ENCODE measurements around the gene PLAAT4. TPM values are rescaled to one million over a fixed set of nuclear protein-coding genes. Genes with fewer than 3 reads are reported as not detected.
"Not testable (repeated sequence)": the region's sequence is repeated elsewhere in the genome, so short reads cannot be mapped to it uniquely, and the experiment has no call there.

Gene PLAAT4
- total RNA-seq, 1 donor from 2014 or later, result 36.1 TPM

DNA sequence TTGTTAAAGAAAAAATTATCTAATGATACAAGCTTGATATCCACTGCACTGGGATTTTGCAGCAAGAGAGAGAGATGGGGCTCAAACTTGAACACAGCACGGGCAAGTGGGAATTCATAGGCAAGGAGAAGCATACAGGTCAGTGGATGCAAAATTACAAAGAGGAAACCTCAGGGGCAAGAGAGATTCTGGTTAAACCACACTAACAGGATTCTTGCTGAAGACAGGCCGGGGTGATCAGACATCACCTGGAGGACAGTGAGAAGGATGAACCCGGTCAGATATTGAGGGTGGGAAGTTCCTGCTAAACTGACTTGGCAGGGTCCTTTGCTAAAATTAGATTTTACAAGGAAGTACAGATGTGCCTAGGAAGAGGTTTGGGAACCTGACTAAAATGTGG is 2.5 kb upstream of the PLAAT4 start:
- intact Hi-C loops (cut with DNase I), result no loop called here
- DNase-seq (ENCODE audit: missing footprints) (no peak), ATAC-seq (no peak)

GRCh38 chr11:63534895-63535461 is 1.6 kb upstream of the PLAAT4 start:
- intact Hi-C loops (cut with DNase I), result no loop called here
- no peak for ATAC-seq
- no peak for DNase-seq (ENCODE audit: missing footprints)

- intact Hi-C loops (cut with DNase I), result loop anchor here (1.0 to 2.0 kb wide), 2 partner anchors 31 to 78 kb away; no protein-coding TSS in a partner anchor
- no peak for ATAC-seq
Observed at GRCh38 chr11:63535734-63536133, 874 bp upstream of the PLAAT4 start.

DNA sequence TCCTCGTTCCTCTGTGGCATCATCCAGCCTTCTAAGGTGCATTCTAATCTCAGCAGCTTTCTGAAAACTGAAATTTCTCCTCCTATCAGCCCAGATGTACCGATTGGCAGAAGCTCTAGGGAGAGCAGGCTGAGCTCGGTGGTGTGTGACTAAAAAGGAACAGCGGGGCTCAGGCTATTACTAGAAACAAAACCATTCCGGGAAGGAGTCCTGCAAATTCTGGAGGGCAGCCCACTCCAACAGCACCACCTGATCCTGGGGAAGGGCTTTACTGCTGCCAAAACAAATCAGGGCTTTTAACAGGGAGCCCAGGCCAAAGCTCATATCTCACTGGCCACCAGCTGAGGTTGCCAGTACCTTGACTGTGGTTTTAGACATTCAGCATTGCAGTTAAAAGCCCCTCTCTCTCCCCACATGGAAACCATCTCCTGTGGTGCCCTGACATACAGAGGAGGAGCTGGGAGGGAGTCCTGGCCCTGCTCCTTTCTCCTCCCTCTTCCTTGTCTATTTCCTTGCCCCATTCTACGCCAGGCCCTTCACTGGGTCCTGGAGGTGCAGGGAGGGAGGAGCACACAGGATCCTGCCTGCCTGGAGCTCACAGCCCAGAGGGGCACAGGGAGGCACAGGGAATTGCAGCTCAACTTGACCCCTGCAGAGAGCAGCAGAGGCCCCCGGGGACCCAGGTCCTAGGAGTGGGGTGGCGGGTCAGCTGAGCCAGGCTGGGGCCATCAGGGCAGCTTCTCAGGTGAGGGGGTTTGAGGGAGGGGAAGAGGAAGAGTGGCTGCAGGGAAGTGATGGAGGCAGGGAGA is 889 bp downstream of the PLAAT4 start:
- intact Hi-C loops (cut with DNase I), result loop anchor here (2.0 kb wide), 1 partner anchor 29 kb away; no protein-coding TSS in a partner anchor
- no peak for DNase-seq (ENCODE audit: missing footprints)
- ATAC-seq, result peak; percentile 87

More at GRCh38 chr11:63535734-63536133, 874 bp upstream of the PLAAT4 start:
- no peak for DNase-seq (ENCODE audit: missing footprints)

DNA sequence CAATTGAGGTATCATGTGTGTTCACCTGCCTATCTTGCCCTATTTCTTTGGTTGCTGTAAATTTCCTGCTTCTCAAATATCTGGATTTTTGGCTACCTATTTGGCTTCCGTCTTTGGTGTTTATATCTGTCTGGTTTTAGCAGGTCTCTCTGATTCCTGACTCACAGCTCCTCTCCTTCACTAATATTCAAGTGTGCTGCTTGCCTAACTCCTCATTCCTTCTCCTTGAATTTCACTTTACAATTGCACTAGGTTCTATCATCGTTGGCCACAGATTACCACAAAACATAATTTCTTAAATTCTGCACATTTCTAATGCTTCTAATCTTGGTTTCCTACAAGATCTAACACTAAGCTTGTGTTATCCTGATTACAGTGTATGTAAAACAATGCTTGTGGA is 5.9 kb downstream of the PLAAT4 start:
- DNase-seq (ENCODE audit: missing footprints); intact Hi-C loops (cut with DNase I); ATAC-seq: not testable (repeated sequence)

DNA sequence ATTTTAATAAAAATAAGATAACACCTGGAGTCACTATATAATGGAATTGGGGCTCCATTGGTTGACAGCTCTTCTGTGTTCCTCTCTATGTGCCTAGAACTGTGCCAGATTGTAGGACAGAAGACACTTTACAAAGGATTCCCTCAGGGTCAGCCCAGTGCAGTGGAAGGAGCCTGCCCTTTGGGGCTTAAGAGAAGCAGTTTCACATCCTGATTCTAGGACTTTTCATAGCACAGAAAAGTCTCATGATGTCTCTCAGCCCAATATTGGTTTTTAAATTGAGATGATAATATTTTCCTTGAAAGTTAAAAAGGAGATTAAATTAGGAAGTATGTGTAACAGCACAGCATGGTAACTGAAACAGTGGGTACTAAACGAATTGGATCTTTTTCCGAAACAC is 7.1 kb downstream of the PLAAT4 start:
- intact Hi-C loops (cut with DNase I), result no loop called here
- no peak for ATAC-seq
- no peak for DNase-seq (ENCODE audit: missing footprints)

DNA sequence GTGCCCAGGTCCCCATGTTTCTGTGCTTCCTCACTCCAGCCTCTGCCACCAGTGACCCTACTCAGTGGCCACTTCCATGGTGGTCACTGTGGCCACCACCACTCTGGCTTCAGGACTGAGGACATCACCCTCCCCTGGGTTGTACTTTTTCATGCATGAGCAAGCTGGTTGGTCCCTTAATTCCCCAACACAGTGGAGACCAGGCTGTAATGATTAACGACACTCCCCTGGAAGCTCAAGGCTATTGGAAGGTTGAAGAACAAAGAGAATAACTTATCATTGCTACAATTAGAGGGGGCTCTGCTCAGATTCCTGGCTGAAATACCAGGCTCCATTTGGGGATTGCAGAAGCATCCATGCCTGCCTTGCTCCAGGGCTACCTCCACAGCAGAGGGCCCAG is 10.5 kb downstream of the PLAAT4 start:
- DNase-seq (ENCODE audit: missing footprints) (no peak), ATAC-seq (no peak)
- intact Hi-C loops (cut with DNase I), result no loop called here

DNA sequence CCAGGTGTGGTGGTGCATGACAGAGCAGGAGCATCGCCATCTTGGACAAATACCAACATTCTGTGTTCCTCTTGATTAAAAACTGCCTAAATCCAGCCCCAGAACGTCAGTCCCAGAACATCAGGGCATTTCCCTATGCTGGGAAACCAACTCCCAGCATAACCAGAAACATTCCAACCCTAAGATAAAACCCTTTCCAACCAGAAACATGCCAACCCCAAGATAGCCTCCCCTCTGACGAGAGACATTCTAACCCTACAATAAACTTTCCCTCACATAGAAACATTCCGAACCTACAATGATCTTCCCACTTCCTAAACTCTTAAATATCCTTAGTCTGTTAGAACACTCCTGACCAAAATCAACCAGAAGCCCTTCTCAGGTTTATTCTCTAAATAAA is 11.6 kb downstream of the PLAAT4 start:
- DNase-seq (ENCODE audit: missing footprints), result no peak
- intact Hi-C loops (cut with DNase I), result no loop called here
- ATAC-seq, result peak; percentile 15

GRCh38 chr11:63549411-63549810 is 12.8 kb downstream of the PLAAT4 start:
- no peak for ATAC-seq
- intact Hi-C loops (cut with DNase I), result no loop called here
- DNase-seq (ENCODE audit: missing footprints), result no peak

- DNase-seq (ENCODE audit: missing footprints); ATAC-seq; intact Hi-C loops (cut with DNase I): not testable (repeated sequence)
Observed at GRCh38 chr11:63550156-63550700, 13.6 kb downstream of the PLAAT4 start.

GRCh38 chr11:63551091-63551888 is 14.7 kb downstream of the PLAAT4 start:
- DNase-seq (ENCODE audit: missing footprints) (no peak), ATAC-seq (no peak)
- intact Hi-C loops (cut with DNase I), result no loop called here

GRCh38 chr11:63551889-63552266 is 15.3 kb downstream of the PLAAT4 start:
- intact Hi-C loops (cut with DNase I), result no loop called here
- DNase-seq (ENCODE audit: missing footprints) (no peak), ATAC-seq (no peak)

- intact Hi-C loops (cut with DNase I), result no loop called here
- DNase-seq (ENCODE audit: missing footprints) (no peak), ATAC-seq (no peak)
Observed at GRCh38 chr11:63552921-63553320, 16.3 kb downstream of the PLAAT4 start.

- ATAC-seq (no peak), DNase-seq (ENCODE audit: missing footprints) (no peak)
- intact Hi-C loops (cut with DNase I), result no loop called here
Observed at GRCh38 chr11:63553759-63554158, 17.2 kb downstream of the PLAAT4 start.

GRCh38 chr11:63554877-63555223 is 18.2 kb downstream of the PLAAT4 start:
- intact Hi-C loops (cut with DNase I), result no loop called here
- DNase-seq (ENCODE audit: missing footprints) (no peak), ATAC-seq (no peak)

- ATAC-seq (no peak), DNase-seq (ENCODE audit: missing footprints) (no peak)
- intact Hi-C loops (cut with DNase I), result no loop called here
Observed at GRCh38 chr11:63556404-63557013, 19.9 kb downstream of the PLAAT4 start.

GRCh38 chr11:63557570-63557969 is 21.0 kb downstream of the PLAAT4 start:
- DNase-seq (ENCODE audit: missing footprints) (no peak), ATAC-seq (no peak)
- intact Hi-C loops (cut with DNase I), result no loop called here

DNA sequence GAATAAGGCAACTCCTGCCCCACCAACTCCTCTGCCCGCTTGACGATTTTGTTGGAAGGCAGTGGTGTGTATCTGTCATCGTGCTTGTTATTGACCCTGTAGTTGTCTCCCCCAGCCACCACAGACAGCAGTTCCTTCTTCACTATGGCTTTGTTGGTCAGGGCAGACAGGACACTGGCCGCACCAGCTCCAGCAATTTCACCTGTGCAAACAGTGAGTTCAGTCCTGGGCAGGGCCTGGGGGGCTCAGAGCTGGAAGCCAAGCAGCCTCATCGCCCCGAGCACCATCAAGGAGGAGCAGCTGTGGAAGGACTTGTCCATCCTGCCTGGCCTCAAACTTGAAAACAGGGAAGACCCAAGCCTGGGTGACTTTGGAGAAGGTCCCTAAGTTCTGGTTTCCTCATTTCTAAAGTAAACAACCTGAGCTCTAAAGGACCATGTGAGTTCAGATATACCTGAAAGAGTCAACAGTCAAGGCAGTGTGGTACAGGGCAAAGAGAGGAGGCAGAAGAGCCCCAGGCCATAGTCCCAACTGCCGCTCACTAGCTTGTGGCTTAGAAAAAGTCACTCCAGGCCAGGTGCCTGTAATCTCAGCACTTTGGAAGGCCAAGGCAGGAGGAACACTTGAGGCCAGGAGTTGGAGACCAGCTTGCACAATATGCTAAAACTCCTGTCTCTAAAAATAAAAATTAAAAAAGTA is 22.0 kb downstream of the PLAAT4 start:
- ATAC-seq (no peak), DNase-seq (ENCODE audit: missing footprints) (no peak)
- intact Hi-C loops (cut with DNase I), result no loop called here
